CD14-positive monocyte (primary cell): ENCODE measurements around the gene SLC6A12. TPM values are rescaled to one million over a fixed set of nuclear protein-coding genes. Genes with fewer than 3 reads are reported as not detected.
A peak's percentile ranks its signal among the peaks of the same experiment; 100 is the strongest.

Source experiments
- DNase-seq, 3 donors: peaks; one replicate each; pipeline ENCODE4 v3.0.0-alpha.2; 2011 to 2022
- H2AFZ ChIP-seq: 2 replicates; pipeline ENCODE4 v1.6.0; 2012; ENCODE audit warnings: mild to moderate bottlenecking, low read depth, low read length, inconsistent platforms; ENCODE audit not compliant: insufficient read depth, poor library complexity, severe bottlenecking
- H3K27ac ChIP-seq, 2 donors: 1 replicate in 1 of 2; 2 replicates in 1 of 2; pipeline ENCODE4 v1.5.1; 2012 to 2013; ENCODE audit warnings: low read length in 2 of 2, control low read depth in 1 of 2, inconsistent platforms in 1 of 2, low read depth in 1 of 2, mild to moderate bottlenecking in 1 of 2
- H3K27me3 ChIP-seq, 2 donors: one replicate each; pipeline versions ENCODE4 v1.6.0 to v1.6.1; 2011 to 2013; ENCODE audit warnings: low read length in 2 of 2; ENCODE audit not compliant: control insufficient read depth in 2 of 2, insufficient read depth in 2 of 2
- H3K36me3 ChIP-seq, 2 donors: replicated peaks in 1 of 2; 1 replicate in 1 of 2; 2 replicates in 1 of 2; pipeline versions ENCODE4 v1.5.1 to v1.6.1; 2012 to 2013; ENCODE audit warnings: low read length in 2 of 2, control low read depth in 1 of 2, inconsistent platforms in 1 of 2, mild to moderate bottlenecking in 1 of 2; ENCODE audit not compliant: insufficient read depth in 2 of 2, control insufficient read depth in 1 of 2
- H3K4me1 ChIP-seq, 2 donors: 1 replicate in 1 of 2; 2 replicates in 1 of 2; pipeline versions ENCODE4 v1.5.1 to v1.6.1; 2012 to 2013; ENCODE audit warnings: low read length in 2 of 2, control low read depth in 1 of 2, inconsistent platforms in 1 of 2, mild to moderate bottlenecking in 1 of 2, moderate library complexity in 1 of 2; ENCODE audit not compliant: insufficient read depth in 2 of 2, control insufficient read depth in 1 of 2
- H3K4me2 ChIP-seq: replicated peaks from 2 replicates; pipeline ENCODE3; 2012; ENCODE audit warnings: low read length, moderate library complexity, mild to moderate bottlenecking; ENCODE audit not compliant: poor library complexity, severe bottlenecking; ENCODE audit errors: extremely low read depth
- H3K4me3 ChIP-seq, 3 experiments: fragments of 200-600 bp in 1 of 3; sonication (generic) in 1 of 3; replicated peaks in 1 of 3; 1 replicate in 2 of 3; 2 replicates in 1 of 3; pipeline ENCODE4 v1.5.1; 2011 to 2013; ENCODE audit warnings: low read length in 3 of 3, mild to moderate bottlenecking in 3 of 3, control low read depth in 2 of 3, low read depth in 2 of 3, inconsistent platforms in 1 of 3, moderate library complexity in 1 of 3
- H3K79me2 ChIP-seq: 2 replicates; pipeline ENCODE4 v1.6.0; 2012; ENCODE audit warnings: mild to moderate bottlenecking, control low read depth, inconsistent platforms, low read length, moderate library complexity; ENCODE audit not compliant: insufficient read depth
- H3K9ac ChIP-seq: 2 replicates; pipeline ENCODE4 v1.6.0; 2017; ENCODE audit warnings: low read length, mild to moderate bottlenecking; ENCODE audit not compliant: insufficient read depth, poor library complexity, severe bottlenecking
- H3K9me3 ChIP-seq, 2 donors: replicated peaks in 1 of 2; 1 replicate in 1 of 2; 2 replicates in 1 of 2; pipeline versions ENCODE4 v1.5.1 to v1.6.1; 2012 to 2013; ENCODE audit warnings: low read length in 2 of 2, control low read depth in 1 of 2; ENCODE audit not compliant: control insufficient read depth in 1 of 2, insufficient read depth in 1 of 2
- H4K20me1 ChIP-seq: 2 replicates; pipeline ENCODE4 v1.6.0; 2012; ENCODE audit warnings: mild to moderate bottlenecking, low read length, control low read depth, moderate library complexity; ENCODE audit not compliant: insufficient read depth
- H3K27ac Mint-ChIP-seq, 7 donors: one replicate each; pipeline ENCODE4 v1.8.0; 2020; ENCODE audit warnings: mild to moderate bottlenecking in 7 of 7, mixed read lengths in 7 of 7, moderate library complexity in 6 of 7, inconsistent platforms in 2 of 7
- H3K27me3 Mint-ChIP-seq, 3 donors: one replicate each; pipeline ENCODE4 v1.8.0; 2021 to 2022; ENCODE audit warnings: low read depth in 3 of 3, mild to moderate bottlenecking in 3 of 3, mixed read lengths in 3 of 3, moderate library complexity in 3 of 3, inconsistent platforms in 1 of 3
- H3K36me3 Mint-ChIP-seq, 2 donors: one replicate each; pipeline ENCODE4 v1.8.0; 2020; ENCODE audit warnings: mixed read lengths in 2 of 2, inconsistent platforms in 1 of 2, mild to moderate bottlenecking in 1 of 2
- H3K4me1 Mint-ChIP-seq: one replicate; pipeline ENCODE4 v1.8.0; 2020; ENCODE audit warnings: mild to moderate bottlenecking, mixed read lengths
- H3K4me3 Mint-ChIP-seq, 2 donors: one replicate each; pipeline ENCODE4 v1.8.0; 2020; ENCODE audit warnings: mild to moderate bottlenecking in 2 of 2, mixed read lengths in 2 of 2, moderate library complexity in 1 of 2
- H3K9me3 Mint-ChIP-seq, 7 donors: one replicate each; pipeline ENCODE4 v1.8.0; 2020 to 2022; ENCODE audit warnings: mixed read lengths in 7 of 7, mild to moderate bottlenecking in 6 of 7, moderate library complexity in 6 of 7, inconsistent platforms in 2 of 7
- CTCF ChIP-seq: fragments of 200-600 bp; IDR thresholded peaks from one replicate; pipeline ENCODE4 v1.8.0; 2022; ENCODE audit warnings: antibody characterized with exemption, mild to moderate bottlenecking
- WGBS: methylation state at CpG from one replicate; pipeline ENCODE4 v1.1.5; 2013; ENCODE audit warnings: missing lambda C conversion rate; ENCODE audit not compliant: insufficient coverage; 5-methylcytosine and 5-hydroxymethylcytosine counted together
- intact Hi-C, 2 donors: fragments of 100-400 bp; cut with micrococcal nuclease; formaldehyde crosslinking; loops; one replicate each; pipeline versions ENCODE4 v1.15.0 to v1.15.1; 2023
- polyA plus RNA-seq, 3 donors: library from polyadenylated mRNA; depleted of rRNA in 1 of 3; unstranded in 2 of 3; stranded (reverse) in 1 of 3; fragments of 300-500 nt in 2 of 3; fragments of >200 nt in 1 of 3; fragmentation: Illumina TruSeq in 2 of 3; gene quantifications; 1 replicate in 2 of 3; 2 replicates in 1 of 3; pipeline ENCODE4 v1.2.3, GENCODE V29; 2012 to 2021

The SLC6A12 gene
- polyA plus RNA-seq, 3 donors, result 5.7 to 8.3 (median 8.0) TPM

- intact Hi-C loops, result no loop called here
- H3K9ac ChIP-seq, result no peak overlapping the region
- no peaks in the 10 kb centered on the region for H4K20me1 ChIP-seq
- WGBS, result 94% methylated on average over 8 of the region's 11 CpGs
- no peaks in the 10 kb centered on the region for H3K79me2 ChIP-seq
- H3K36me3 Mint-ChIP-seq, result no peaks in the 10 kb centered on the region
- H3K4me2 ChIP-seq, result no peak overlapping the region
- H3K27ac Mint-ChIP-seq, result peak overlapping the region in 2 of 7 donors; percentile 26 to 28
- no peaks in the 10 kb centered on the region for H3K36me3 ChIP-seq
- H3K4me1 ChIP-seq, result peaks cover 21 to 33% of the 10 kb centered on the region in 2 donors
- TF ChIP-seq CTCF, result no peak
- H3K4me3 ChIP-seq, result no peak overlapping the region
- H3K27me3 ChIP-seq, result peaks cover 0 to 5% of the 10 kb centered on the region in 2 donors
- H2AFZ ChIP-seq, result no peak overlapping the region
- peaks cover 3 to 8% (median 6%) of the 10 kb centered on the region in 7 donors for H3K9me3 Mint-ChIP-seq
- peaks cover 19 to 40% (median 36%) of the 10 kb centered on the region in 3 donors for H3K27me3 Mint-ChIP-seq
- peaks cover 26% of the 10 kb centered on the region for H3K4me1 Mint-ChIP-seq
- H3K27ac ChIP-seq, result no peak overlapping the region
- no peak overlapping the region for H3K4me3 Mint-ChIP-seq
- DNase-seq, result no peak
- no peaks in the 10 kb centered on the region for H3K9me3 ChIP-seq
Measured at GRCh38 chr12:186006-186625, 27.8 kb downstream of the SLC6A12 start.

GRCh38 chr12:185576-185955 lies 28.4 kb downstream of the SLC6A12 start:
- H3K27me3 ChIP-seq, result peaks cover 0 to 5% of the 10 kb centered on the region in 2 donors

More at GRCh38 chr12:185576-185955, 28.4 kb downstream of the SLC6A12 start:
- peaks cover 30% of the 10 kb centered on the region for H3K4me1 Mint-ChIP-seq
- no peak overlapping the region for H3K4me2 ChIP-seq
- no peak for TF ChIP-seq CTCF
- H3K79me2 ChIP-seq, result no peaks in the 10 kb centered on the region
- intact Hi-C loops, result no loop called here
- no peak overlapping the region for H3K4me3 Mint-ChIP-seq
- no peak overlapping the region for H2AFZ ChIP-seq
- no peaks in the 10 kb centered on the region for H3K36me3 Mint-ChIP-seq
- H4K20me1 ChIP-seq, result no peaks in the 10 kb centered on the region
- no peak overlapping the region for H3K9ac ChIP-seq
- H3K4me3 ChIP-seq, result no peak overlapping the region
- peaks cover 26 to 38% of the 10 kb centered on the region in 2 donors for H3K4me1 ChIP-seq
- peak overlapping the region in 1 of 7 donors; percentile 28 for H3K27ac Mint-ChIP-seq
- DNase-seq, result no peak
- 62% methylated on average over 8 of the region's 8 CpGs for WGBS
- peaks cover 17 to 39% (median 34%) of the 10 kb centered on the region in 3 donors for H3K27me3 Mint-ChIP-seq
- H3K9me3 Mint-ChIP-seq, result peaks cover 3 to 8% (median 6%) of the 10 kb centered on the region in 7 donors
- H3K27ac ChIP-seq, result no peak overlapping the region
- H3K36me3 ChIP-seq, result no peaks in the 10 kb centered on the region
- H3K9me3 ChIP-seq, result no peaks in the 10 kb centered on the region
